HG02763 (cell line): ENCODE data around the gene SYTL1.
"Not testable (repeated sequence)": the region's sequence is repeated elsewhere in the genome, so short reads cannot be mapped to it uniquely, and the experiment has no call there.

ENCODE experiments used
- ATAC-seq: cut with Tn5 transposase; IDR thresholded peaks from one replicate; pipeline ENCODE4 v1.9.1; 2021; ENCODE audit warnings: mild to moderate bottlenecking, moderate library complexity; ENCODE audit not compliant: unreplicated experiment

SYTL1 gene

DNA sequence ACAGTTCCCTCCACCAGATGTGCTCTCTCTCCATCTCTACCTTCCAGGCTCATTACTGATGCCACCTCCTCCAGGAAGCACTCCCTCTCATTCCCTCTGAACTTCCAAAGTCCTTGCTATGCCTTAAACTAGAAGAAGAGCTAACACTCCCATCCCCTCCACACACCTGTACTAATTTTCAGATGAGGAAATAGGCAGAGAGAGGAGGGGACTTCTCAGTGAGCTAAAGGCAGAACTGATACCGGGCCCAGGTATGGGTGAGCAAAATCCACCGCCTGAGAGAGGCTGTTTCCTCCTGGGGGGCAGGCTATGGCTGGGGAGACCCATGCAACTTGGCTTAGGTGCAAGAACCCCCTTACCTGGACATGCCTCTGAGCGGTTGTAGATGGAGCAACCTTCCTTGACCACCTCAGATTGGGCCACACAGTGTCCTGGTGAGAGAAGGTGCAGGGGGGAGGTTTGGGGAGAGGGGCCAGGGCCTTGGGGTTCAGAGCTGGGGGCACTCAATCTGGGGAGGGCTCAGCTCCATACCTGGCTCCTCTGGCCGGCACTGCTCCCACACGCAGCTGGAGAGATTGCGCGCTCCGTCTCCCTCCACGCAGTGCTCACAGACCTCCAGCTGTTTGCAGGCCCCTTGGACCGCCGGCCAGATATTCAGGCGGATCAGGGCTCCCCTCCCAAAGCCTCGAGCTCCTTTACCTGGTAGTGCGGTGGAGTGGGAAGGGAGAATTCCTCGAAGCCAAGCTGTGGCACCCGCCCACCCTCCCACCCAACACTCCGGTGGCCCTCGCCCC is 40.3 kb downstream of the SYTL1 start:
- ATAC-seq: no peak

DNA sequence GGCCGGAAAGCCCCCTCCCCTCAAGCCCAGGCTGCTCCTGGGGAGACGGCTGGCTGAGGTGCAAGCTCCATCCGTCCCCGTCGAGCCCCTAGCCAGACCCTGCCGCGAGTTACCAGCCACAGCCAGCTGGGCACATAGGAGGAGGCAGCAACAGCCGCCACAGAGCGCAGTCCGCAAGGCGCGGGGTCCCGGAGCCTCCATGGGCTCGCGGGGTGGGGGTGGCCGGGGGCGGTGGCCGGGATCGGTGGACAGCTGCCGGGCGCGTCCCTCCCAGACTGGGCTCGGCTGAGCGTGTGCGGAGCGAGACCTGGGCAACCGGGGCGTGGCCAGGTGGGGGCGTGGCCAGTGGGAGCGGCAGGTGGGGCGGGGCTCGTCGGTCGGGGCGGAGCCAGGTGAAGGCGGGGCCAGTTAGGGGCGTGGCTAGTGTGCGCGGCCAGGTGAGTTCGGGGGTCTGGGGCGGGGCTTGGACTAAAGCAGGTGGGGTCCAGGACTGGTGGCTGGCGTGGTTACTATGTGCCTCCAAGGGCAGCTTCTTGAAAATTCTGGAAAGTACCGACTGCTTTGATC is 41.3 kb downstream of the SYTL1 start, which contains the start of gene CD164L2:
Gene CD164L2 (minus strand): TSS at position 295 of the 567 bp plus-strand sequence. CDS start 94 bp downstream, at position 201.
- ATAC-seq: no peak

DNA sequence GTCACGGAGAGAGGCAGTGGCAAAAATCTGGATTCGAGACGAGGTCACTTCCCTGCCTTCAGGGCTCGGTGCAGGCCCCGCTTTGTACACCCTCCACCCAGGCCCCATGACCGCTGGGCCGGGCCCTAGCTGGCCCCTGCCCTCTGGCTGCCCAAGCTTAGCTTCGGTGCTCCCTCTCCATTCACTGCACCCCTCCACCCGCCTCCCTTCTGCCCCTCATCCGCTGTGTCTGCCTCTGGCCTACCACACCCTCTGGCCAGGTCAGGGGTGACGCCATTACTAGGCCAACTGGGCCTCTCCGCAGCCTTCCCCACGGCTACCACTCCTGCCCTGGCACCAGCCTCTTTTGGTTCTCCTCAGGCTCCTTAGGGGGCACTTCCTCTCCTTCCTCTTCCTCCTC is 41.8 kb downstream of the SYTL1 start:
- no peak for ATAC-seq

DNA sequence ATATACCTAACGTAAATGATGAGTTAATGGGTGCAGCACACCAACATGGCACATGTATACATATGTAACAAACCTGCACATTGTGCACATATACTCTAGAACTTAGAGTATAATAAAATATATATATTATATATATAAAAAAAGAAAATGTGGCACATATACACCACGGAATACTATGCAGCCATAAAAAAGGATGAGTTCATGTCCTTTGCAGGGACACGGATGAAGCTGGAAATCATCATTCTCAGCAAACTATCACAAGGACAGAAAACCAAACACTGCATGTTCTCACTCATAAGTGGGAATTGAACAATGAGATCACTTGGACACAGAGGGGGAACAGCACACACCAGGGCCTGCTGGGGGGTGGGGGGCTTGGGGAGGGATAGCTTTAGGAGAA is 43.0 kb downstream of the SYTL1 start:
- not testable (repeated sequence) for ATAC-seq

DNA sequence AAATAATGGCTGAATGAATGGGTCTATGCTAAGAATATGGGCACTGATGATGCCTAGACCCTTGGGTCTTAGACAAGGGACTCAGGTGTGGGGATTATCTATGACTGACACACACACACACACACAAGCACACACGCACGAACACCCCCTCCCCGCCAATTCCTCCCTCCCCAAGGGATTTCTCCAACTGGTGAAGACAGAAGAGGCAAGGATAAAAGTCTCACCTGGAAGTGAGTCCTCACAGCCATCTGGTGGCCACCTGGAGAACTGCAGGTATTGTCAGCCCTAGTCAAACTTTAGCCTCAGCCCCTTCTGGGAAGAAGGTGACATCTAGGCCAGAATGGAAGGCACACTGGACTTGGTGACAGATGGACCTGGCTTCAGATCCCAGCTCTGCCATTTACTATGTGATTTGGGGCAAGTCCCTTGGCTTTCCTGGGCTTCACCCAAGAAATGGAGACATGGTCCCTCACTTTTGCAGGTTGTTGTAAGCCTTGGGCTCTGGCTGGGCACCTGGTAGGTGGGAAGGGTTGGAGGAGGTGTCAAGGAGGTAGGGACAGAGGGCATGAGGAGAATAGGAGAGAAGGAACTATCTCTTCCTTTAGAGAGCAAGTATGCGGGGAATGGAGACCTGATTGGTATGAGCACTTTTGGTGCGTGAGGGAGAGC is 46.6 kb downstream of the SYTL1 start:
- no peak for ATAC-seq

DNA sequence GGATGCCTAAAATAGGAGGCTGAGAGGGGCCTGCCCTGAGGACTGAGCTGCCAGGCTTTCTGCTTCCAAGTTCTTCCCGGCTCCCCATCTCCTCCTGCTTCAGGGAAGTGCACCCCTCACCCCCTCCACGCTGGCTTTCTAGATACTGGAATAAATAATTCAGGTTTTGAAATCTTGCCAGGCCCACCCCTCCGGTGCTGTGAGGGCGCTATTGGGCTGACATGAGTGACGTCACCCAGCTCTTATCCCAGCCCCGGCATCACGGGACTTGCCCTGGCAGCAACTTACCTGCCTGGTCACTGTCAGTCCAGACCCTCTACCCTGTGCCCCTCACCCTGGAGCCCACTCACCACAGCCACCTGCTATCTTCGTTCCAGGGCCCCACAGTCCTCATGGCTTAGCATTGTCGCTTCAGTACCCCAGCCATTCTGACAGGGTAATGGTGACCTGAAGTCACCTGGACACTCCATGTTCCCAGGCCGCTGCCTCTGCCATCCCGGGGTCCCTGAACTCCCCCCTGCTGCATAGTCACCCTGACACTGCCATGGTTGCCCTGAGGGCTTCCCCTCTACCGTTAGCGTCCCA is 49.8 kb downstream of the SYTL1 start:
- no peak for ATAC-seq

DNA sequence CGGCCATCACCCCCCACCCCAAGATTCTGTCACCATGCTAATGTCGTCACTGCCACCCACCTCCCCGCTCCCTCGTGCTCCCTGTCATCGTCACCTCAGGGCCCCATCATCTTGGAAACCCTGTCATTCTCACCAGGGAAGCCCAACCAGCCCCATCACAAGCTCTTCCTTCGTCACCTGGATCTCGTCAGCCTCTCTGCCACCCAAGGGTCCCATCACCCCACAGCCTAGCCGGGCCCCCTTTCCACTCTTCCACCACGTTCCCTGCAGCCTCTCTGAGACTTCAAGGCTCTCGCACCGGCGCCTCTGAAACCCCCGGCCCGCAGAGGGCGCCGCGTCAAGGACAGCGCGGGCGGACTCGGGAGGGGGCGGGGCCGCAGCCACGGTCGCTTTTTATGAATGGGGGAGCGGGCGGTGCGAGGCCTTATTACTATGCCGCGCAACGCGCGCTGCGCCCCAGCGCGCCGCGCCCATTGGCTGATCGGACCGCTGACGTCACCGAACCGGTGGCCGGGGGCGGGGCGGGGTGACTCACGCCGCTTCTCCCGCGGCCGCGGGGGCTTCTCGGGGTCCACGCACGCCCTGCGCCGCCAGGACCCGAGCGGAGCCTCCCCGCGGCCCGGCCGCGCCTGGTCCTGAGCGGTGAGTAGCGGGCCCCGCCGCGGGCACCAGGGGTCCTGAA is 50.4 kb downstream of the SYTL1 start, which contains the start of gene GPR3:
Gene GPR3 (plus strand): TSS at position 527 of the 682 bp plus-strand sequence. CDS start 1,177 bp downstream, outside the sequence.
- peak; percentile 67 for ATAC-seq

DNA sequence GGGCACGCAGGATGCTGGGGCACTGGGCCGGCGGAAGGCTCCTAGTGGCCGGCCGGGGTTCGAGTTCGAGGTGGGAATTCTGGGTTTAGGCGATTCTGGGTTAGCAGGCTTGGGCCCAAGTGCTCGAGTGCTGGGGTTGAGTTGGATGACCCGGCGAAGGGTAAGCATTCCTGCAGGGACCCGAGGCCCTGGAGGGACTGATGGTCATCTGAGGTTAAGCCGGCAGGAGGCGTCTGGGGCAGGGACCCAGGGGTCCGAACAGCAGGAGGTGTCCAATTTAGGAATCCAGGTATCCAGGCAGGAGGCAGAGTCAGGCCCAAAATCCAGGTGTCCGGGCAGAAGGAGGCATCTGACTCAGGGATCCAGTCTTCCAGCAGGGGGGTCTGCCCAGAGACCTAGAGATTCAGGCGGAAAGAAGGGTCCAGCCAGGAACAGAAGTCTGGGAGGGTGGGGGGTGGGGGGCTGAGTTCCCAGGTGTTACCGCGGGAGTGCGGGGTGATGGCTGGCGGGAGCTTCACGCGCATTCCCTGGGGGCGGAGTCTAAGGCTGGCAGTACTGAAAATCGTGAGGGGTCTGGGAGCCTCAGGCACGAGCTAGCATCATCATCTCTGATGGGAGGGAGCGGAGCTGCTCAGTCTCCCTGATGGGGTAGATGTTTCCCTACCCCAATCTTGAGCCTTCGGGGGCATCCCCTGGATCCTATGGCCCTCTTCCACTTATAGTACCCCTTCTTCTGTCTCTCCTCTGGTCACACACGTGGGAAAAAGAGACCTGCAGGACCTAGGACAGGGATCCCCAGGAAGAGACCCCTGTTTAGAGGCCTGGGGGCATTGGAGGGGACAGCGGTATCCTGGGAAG is 51.2 kb downstream of the SYTL1 start:
- ATAC-seq: no peak

DNA sequence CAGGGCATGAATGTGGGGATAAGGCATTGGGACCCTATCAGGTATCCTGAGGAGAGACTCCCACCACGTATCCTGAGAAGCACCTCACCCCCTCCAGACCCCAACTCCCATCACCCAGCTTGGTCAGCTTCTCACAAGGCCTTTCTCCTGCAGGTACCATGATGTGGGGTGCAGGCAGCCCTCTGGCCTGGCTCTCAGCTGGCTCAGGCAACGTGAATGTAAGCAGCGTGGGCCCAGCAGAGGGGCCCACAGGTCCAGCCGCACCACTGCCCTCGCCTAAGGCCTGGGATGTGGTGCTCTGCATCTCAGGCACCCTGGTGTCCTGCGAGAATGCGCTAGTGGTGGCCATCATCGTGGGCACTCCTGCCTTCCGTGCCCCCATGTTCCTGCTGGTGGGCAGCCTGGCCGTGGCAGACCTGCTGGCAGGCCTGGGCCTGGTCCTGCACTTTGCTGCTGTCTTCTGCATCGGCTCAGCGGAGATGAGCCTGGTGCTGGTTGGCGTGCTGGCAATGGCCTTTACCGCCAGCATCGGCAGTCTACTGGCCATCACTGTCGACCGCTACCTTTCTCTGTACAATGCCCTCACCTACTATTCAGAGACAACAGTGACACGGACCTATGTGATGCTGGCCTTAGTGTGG is 51.9 kb downstream of the SYTL1 start:
- no peak for ATAC-seq

DNA sequence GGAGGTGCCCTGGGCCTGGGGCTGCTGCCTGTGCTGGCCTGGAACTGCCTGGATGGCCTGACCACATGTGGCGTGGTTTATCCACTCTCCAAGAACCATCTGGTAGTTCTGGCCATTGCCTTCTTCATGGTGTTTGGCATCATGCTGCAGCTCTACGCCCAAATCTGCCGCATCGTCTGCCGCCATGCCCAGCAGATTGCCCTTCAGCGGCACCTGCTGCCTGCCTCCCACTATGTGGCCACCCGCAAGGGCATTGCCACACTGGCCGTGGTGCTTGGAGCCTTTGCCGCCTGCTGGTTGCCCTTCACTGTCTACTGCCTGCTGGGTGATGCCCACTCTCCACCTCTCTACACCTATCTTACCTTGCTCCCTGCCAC is 52.4 kb downstream of the SYTL1 start:
- no peak for ATAC-seq

DNA sequence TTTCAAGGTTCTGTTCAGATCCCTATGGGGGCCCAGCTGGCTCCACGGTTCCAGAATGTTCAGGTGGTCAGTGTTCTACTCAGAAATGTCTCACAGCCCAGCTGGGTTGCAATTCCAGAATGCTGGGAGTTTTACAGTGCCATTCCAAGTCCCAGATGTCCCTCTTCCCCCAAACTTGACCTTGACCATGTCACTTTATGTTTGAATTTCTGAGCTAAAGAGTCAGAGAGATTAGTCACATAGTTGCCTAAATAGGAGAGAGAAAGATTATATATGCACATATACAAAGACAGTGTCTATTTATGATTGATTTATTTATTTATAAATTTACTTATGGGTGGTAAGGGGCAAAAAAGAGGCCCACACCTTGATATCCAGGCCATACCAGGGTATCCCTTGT is 53.1 kb downstream of the SYTL1 start:
- ATAC-seq: no peak

DNA sequence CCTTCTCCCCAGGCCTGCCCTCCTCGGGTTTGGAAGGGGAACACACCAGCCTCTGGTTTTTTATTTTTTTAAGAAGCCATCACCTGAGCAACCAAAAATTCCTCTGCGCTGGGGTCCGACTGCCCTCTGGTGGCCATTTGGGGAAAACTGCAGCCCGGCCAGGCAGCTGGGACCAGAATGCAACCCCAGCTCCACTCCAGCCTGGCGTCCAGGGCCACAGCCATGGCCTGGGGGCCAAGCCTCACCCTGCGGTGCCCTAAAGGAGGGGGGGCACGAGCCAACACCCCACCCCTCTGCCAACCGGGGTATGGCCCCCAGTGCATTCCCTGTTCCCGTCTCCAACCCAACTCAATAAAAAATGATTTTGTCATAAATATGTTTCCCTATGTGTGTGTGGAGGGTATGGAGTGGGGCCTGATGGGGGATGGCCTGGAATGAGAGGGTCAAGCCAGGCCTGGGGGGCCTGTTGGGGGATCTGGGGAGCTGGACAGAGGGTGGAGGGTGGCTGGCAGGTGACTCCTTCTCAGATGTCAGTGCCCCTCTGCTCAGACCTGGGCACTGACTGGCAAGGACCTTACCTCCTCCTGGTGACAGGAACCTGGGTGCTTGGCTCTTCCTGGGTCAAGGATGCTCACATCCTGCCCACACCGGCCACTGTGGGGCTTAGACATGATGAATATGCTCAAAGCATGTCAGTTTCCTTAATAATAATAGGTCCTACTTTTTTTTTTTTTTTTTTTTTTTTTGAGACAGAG is 53.8 kb downstream of the SYTL1 start:
- no peak for ATAC-seq

DNA sequence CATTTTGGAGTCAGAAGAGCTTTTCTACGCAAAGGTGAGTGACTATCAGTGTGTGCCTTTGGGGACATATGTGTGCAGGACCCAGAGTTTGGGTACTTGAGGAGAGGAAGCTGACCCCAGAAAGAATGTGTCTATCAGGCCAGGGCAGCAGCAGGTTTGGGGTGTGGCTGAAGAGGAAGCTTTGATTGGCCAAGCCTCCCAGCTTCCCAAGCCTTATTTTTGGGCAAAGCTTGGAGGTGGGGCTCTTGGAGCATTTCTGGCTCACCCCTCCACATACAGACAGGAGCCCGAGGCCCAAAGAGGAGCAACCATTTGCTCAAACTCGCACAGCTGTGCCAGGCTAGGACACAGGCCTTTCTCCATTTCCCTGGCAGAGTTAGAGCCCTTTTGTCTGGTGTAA is 55.3 kb downstream of the SYTL1 start:
- no peak for ATAC-seq

DNA sequence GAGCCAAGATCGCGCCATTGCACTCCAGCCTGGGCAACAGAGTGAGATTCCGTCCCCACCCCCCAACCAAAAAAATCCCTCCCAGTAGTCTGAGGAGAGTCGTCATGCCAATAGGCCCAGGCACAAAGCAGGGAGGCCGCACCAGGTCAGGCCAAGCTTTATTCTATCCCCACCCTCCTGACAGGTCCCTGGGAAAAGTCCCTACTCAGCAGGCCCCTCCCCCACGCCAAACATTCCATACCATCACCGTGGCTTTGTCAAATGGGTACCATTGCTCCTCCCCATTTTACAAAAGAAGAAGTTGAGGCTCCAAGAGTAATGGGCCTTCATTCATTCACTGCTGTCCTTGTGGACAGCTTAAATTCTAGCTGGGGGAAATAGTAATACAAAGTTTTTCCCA is 55.9 kb downstream of the SYTL1 start:
- no peak for ATAC-seq

DNA sequence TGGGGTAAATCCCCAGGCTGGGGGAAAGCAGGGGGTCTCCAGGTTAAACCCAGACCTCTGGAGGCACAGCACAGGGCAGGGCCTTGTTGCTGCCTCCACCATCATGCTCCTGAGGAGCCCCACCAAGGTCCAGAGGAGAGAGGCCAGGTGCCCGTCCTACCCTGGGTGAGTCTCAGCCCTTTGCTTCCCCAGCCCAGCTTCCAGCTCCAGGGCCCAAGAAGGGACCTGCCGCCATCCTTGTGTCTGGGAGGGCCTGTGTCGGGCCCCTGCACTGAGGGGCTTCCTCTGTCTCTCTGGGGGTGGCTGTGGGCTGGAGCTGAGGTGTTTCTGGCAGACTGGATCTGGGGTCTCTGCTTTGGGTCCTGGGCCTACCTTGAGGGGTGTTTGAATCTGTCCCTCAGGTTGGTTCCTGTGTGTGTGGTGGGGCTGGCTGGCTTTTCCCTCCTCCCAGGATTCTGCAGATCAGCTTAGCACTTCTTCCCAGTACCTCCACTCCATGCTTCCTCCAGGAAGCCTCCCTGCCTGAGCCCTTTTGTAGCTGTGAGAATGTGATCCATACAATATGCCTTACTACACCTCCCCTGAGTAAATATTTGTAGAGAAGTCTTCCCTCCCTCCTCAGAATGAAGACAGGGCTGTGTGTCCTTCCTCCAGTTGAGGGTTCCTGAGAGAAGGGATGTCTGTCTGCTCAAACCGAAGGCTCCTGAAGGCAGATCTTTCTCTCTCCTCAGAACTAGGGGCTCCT is 56.8 kb downstream of the SYTL1 start:
- ATAC-seq: no peak

DNA sequence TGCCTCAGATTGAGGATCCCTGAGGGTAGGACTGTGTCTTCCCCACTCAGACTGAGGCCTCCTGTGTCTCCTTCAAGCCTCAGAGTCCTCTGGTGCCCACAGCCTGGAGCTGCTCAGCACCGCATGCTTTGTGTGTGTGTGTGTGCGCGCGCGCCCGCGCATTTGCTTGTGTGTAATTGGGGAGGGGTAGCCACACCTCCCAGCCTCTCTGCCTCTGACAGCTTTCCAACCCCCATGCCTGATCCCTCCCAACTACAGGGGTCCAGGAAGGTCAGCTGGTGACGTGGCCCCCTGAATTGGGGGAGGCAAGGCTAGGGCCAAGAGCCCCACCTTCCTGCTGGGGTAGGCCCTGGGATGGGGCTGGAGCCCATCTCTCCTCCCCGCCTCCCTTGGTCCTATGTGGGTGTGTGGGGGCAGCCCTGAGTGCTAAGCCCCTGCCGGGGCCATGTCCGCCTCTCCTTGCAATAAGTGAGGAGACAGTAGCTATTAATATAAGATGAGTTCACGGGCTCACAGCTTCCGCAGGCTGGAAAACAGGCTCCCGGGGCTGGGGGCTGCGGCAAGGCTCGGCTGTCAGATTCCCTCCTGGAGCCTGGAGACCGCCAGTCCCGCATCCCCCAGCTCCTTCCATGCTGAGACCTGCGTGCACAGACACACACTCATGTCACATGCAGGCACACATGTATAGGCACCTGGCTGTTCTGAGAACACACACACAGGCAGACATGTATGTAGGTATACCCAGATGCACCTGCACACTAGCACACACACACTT is 57.6 kb downstream of the SYTL1 start:
- no peak for ATAC-seq
